Loucy (cell line): ENCODE measurements around the gene CCR7.

Source experiments
- H2AFZ ChIP-seq: fragments of 200-600 bp; sonication (generic); 2 replicates; pipeline ENCODE4 v1.6.0; 2016; ENCODE audit warnings: antibody characterized with exemption, mild to moderate bottlenecking, low read length, moderate library complexity
- H3F3A ChIP-seq: fragments of 200-600 bp; 2 replicates; pipeline ENCODE4 v1.6.0; 2016; ENCODE audit warnings: antibody characterized with exemption, low read depth, mild to moderate bottlenecking
- H3K27me3 ChIP-seq: fragments of 200-600 bp; sonication (generic); 2 replicates; pipeline ENCODE4 v1.6.1; 2014; ENCODE audit warnings: low read length, mild to moderate bottlenecking; ENCODE audit not compliant: insufficient read depth, poor library complexity, severe bottlenecking
- H3K36me3 ChIP-seq: fragments of 200-600 bp; sonication (generic); 2 replicates; pipeline ENCODE4 v1.6.1; 2016; ENCODE audit warnings: low read length; ENCODE audit not compliant: insufficient read depth
- H3K4me1 ChIP-seq: fragments of 200-600 bp; sonication (generic); 2 replicates; pipeline ENCODE4 v1.5.1; 2014; ENCODE audit warnings: low read length, mild to moderate bottlenecking; ENCODE audit not compliant: insufficient read depth, poor library complexity, severe bottlenecking
- H3K4me2 ChIP-seq: fragments of 200-600 bp; sonication (generic); 2 replicates; pipeline ENCODE4 v1.6.0; 2014; ENCODE audit warnings: antibody characterized with exemption, low read length, low read depth, mild to moderate bottlenecking; ENCODE audit not compliant: poor library complexity, severe bottlenecking
- H3K4me3 ChIP-seq: fragments of 200-600 bp; sonication (generic); 2 replicates; pipeline ENCODE4 v1.5.1; 2014; ENCODE audit warnings: low read length, mild to moderate bottlenecking, mixed read lengths; ENCODE audit not compliant: poor library complexity, severe bottlenecking
- H3K79me2 ChIP-seq: fragments of 200-600 bp; sonication (generic); 2 replicates; pipeline ENCODE4 v1.6.1; 2014; ENCODE audit warnings: low read length; ENCODE audit not compliant: insufficient read depth
- H3K9ac ChIP-seq: fragments of 200-600 bp; sonication (generic); 2 replicates; pipeline ENCODE4 v1.6.0; 2014; ENCODE audit warnings: mild to moderate bottlenecking, low read depth, low read length, moderate library complexity; ENCODE audit not compliant: poor library complexity, severe bottlenecking
- H3K9me2 ChIP-seq: fragments of 200-600 bp; sonication (generic); replicated peaks from 2 replicates; pipeline ENCODE4 v1.6.1; 2016; ENCODE audit warnings: low read depth, low read length, mixed read lengths
- H3K9me3 ChIP-seq: fragments of 200-600 bp; sonication (generic); 2 replicates; pipeline ENCODE4 v1.6.1; 2014; ENCODE audit warnings: mild to moderate bottlenecking, antibody characterized with exemption, low read length, low read depth; ENCODE audit not compliant: insufficient read depth
- H4K20me1 ChIP-seq: fragments of 200-600 bp; sonication (generic); 2 replicates; pipeline ENCODE4 v1.6.0; 2014; ENCODE audit warnings: antibody characterized with exemption, low read length, mild to moderate bottlenecking; ENCODE audit not compliant: insufficient read depth, poor library complexity, severe bottlenecking
- EZH2phosphoT487 ChIP-seq: fragments of 200-600 bp; IDR thresholded peaks from 2 replicates; pipeline ENCODE4 v1.6.1; 2018; ENCODE audit warnings: antibody characterized with exemption, mild to moderate bottlenecking, moderate library complexity, borderline replicate concordance
- TF ChIP-seq, protein P1 (sequence below): fragments of 200-600 bp; sonication (generic); conservative IDR thresholded peaks from 2 replicates; pipeline ENCODE4 v1.5.1; 2014; ENCODE audit warnings: mild to moderate bottlenecking, antibody characterized with exemption, low read length

Gene CCR7

DNA sequence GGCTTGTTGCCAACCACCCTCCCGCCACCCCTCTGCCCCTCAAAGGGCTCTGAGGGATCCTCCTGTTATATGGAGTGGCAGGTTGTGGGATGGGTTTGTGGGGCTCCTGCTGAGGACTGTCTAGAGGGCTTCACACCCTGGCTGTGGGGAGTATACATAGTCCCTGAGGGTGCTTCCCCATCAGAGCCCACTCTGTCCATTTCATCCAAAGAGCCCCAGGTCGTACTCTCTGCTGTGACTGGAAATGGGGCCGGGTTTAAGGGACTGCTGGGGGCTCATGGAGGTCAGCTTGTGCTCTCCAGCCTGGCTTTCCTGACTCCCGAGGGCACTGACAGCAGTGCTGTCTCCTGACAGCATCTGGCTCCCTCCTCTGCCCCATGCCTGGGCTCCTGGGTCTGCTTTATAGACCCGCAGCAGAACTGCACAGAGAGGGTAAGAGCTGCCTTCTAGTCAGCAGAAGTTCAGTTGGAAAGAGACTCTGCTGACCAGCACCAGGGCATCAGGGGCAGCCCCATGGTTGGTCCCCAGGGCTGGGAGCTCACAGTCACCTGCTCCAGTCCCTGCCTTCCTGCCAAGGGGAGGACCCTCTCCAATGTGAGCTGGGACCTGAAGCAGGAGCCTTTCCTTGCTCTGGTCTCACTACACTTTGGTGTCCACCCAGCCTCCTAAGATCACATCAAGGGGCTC is 46.0 kb downstream of the CCR7 start:
- H3K36me3 ChIP-seq, result no peaks in the 10 kb centered on the region

DNA sequence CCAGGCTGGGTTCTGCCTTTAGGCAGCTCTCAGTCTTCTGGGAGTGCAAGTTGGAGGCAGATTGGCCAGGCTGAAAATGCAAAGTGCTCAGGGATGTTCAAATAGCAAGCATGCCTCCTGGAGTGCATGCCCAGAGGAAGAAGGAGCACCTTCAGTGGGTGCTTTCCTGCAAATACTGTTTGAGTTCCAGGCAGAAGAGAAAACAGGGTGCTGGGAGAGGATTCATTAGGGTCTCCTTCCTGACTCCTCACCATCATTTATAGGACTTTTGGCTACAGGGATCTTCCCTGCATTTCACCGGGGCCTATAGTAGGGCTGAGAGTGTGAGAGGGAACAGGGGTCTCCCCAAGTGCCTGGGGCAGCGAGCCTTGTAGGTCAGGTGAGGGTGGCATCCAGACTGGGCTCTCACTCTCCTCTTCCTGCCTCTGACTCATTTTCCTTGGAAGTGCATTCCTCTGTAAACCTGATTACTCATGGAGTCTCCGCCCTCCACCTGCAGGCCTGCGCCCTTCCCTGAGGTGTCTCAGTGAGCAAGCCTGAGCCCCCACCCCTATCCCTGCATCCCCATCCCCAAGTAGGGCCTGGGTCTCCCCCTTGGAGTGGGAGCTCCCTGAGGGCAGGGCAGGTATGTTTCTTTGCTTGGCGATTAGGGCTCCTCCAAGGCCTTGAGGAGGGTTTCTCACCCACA is 46.7 kb downstream of the CCR7 start:
- TF ChIP-seq, protein P1, sequence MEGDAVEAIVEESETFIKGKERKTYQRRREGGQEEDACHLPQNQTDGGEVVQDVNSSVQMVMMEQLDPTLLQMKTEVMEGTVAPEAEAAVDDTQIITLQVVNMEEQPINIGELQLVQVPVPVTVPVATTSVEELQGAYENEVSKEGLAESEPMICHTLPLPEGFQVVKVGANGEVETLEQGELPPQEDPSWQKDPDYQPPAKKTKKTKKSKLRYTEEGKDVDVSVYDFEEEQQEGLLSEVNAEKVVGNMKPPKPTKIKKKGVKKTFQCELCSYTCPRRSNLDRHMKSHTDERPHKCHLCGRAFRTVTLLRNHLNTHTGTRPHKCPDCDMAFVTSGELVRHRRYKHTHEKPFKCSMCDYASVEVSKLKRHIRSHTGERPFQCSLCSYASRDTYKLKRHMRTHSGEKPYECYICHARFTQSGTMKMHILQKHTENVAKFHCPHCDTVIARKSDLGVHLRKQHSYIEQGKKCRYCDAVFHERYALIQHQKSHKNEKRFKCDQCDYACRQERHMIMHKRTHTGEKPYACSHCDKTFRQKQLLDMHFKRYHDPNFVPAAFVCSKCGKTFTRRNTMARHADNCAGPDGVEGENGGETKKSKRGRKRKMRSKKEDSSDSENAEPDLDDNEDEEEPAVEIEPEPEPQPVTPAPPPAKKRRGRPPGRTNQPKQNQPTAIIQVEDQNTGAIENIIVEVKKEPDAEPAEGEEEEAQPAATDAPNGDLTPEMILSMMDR, result no peak
- TF ChIP-seq EZH2phosphoT487, result no peak
- Histone ChIP-seq H2AFZ (no peak overlapping the region), H3K79me2 (no peaks in the 10 kb centered on the region), H4K20me1 (no peaks in the 10 kb centered on the region), H3K9me2 (no peaks in the 10 kb centered on the region), H3K9me3 (no peaks in the 10 kb centered on the region), H3F3A (peaks cover 3% of the 10 kb centered on the region), H3K4me2 (peak overlapping the region; percentile 47), H3K9ac (peak overlapping the region; percentile 57), H3K4me1 (peaks cover 60% of the 10 kb centered on the region), H3K36me3 (no peaks in the 10 kb centered on the region), H3K27me3 (no peaks in the 10 kb centered on the region), H3K4me3 (peak overlapping the region; percentile 11)

More for the DNA sequence above, 46.0 kb downstream of the CCR7 start:
- Histone ChIP-seq H2AFZ (no peak overlapping the region), H3K9me3 (no peaks in the 10 kb centered on the region), H4K20me1 (no peaks in the 10 kb centered on the region), H3K4me1 (peaks cover 60% of the 10 kb centered on the region), H3K79me2 (no peaks in the 10 kb centered on the region), H3F3A (peaks cover 3% of the 10 kb centered on the region), H3K27me3 (no peaks in the 10 kb centered on the region), H3K4me2 (peak overlapping the region; percentile 2), H3K9me2 (no peaks in the 10 kb centered on the region), H3K9ac (peak overlapping the region; percentile 57), H3K4me3 (no peak overlapping the region)
- TF ChIP-seq, protein P1, result no peak
- TF ChIP-seq EZH2phosphoT487, result no peak

DNA sequence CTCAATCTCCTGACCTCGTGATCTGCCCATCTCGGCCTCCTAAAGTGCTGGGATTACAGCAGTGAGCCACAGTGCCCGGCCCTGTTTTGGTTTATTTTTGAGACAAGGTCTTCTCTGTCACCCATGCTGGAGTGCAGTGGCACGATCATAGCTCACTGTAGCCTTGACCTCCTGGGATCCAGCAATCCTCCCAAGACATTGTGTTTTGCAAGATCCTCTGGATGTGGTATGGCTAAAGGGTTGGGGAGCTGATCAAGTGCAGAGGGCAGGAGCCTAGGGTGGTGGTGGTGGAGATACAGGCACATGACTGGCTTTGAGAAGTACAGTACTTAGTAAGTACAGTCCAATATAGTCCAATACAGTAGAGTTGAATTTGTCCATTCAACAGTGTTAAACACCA is 47.3 kb downstream of the CCR7 start:
- Histone ChIP-seq H3K79me2 (no peaks in the 10 kb centered on the region), H3K9ac (peak overlapping the region; percentile 57), H3K27me3 (no peaks in the 10 kb centered on the region), H4K20me1 (no peaks in the 10 kb centered on the region), H3F3A (peaks cover 3% of the 10 kb centered on the region), H3K4me2 (peak overlapping the region; percentile 47), H2AFZ (no peak overlapping the region), H3K4me1 (peaks cover 60% of the 10 kb centered on the region), H3K9me3 (no peaks in the 10 kb centered on the region), H3K36me3 (no peaks in the 10 kb centered on the region), H3K9me2 (no peaks in the 10 kb centered on the region), H3K4me3 (peak overlapping the region; percentile 11)
- TF ChIP-seq, protein P1, result no peak
- TF ChIP-seq EZH2phosphoT487, result no peak
